ENCODE results near the gene HMCN2.
A peak's percentile ranks its signal among the peaks of the same experiment; 100 is the strongest.

HMCN2 gene

DNA sequence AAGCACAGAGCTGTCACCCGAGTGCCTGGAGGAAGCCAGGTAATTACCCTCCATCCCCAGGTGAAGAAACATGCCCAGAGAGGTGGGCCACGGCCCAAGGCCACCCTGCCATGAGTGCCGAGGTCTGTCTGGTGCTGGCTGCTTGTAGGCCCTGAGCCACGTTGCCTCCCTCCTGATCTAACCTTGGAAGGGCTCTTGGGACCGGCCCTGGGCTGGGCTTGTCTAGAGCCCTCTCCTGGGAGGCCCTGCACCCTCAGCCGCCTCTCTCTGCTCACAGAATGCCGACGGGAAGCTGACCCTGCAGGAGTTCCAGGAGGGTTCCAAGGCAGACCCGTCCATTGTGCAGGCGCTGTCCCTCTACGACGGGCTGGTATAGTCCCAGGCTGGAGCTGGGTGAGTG is 39.4 kb upstream of the HMCN2 start:
- Histone ChIP-seq H3K4me1 (ENCODE audit: insufficient read depth, insufficient read length) (no peaks in the 10 kb centered on the region), H3K9ac (ENCODE audit: insufficient read length, low read depth) (no peak overlapping the region), H3K27me3 (ENCODE audit: insufficient read depth, insufficient read length) (no peaks in the 10 kb centered on the region), H3K9me3 (ENCODE audit: insufficient read depth, low read length) (peaks cover 7% of the 10 kb centered on the region; the same call in 1 of the 2 replicates), H3K4me3 (ENCODE audit: insufficient read length, low read depth) (no peak overlapping the region), H3K36me3 (ENCODE audit: insufficient read depth, insufficient read length, low read length) (peaks cover 53% of the 10 kb centered on the region)
- TF ChIP-seq SUZ12 (IDR thresholded peaks at IDR 0.05; ENCODE audit: extremely low read depth, insufficient read depth, insufficient read length) (no peak), ZNF274 (IDR thresholded peaks at IDR 0.05; ENCODE audit: low read depth, low read length) (no peak), YY1 (IDR thresholded peaks at IDR 0.05; ENCODE audit: insufficient read depth, insufficient read length) (no peak)
- no peak for DNase-seq (ENCODE audit: low read depth, low spot score)

DNA sequence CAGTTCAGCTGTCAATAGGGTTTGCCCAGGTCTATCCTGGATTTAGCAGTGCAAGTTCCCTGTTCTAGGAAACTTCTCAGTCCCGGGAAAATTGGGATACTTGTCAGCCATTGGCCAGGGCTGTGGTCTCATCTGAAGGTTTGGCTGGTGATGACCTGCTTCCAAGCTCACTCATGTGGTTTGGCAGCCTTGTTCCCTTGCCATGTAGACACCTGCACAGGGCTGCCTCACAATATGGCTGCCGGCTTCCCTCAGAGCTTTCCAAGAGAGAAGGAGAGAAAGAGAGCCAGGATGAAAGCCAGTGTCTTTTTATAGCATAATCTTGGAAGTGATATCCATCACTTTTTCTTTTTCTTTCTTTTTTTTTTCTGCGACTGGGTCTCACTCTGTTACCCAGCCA is 37.7 kb upstream of the HMCN2 start:
- H3K36me3 ChIP-seq (ENCODE audit: insufficient read depth, insufficient read length, low read length): peaks cover 56% of the 10 kb centered on the region
- peaks cover 2% of the 10 kb centered on the region for H3K4me1 ChIP-seq (ENCODE audit: insufficient read depth, insufficient read length)
- no peak overlapping the region for H3K4me3 ChIP-seq (ENCODE audit: insufficient read length, low read depth)
- no peak for DNase-seq (ENCODE audit: low read depth, low spot score)
- TF ChIP-seq YY1 (IDR thresholded peaks at IDR 0.05; ENCODE audit: insufficient read depth, insufficient read length): no peak
- TF ChIP-seq ZNF274 (IDR thresholded peaks at IDR 0.05; ENCODE audit: low read depth, low read length): no peak
- no peak for TF ChIP-seq SUZ12 (IDR thresholded peaks at IDR 0.05; ENCODE audit: extremely low read depth, insufficient read depth, insufficient read length)
- H3K9me3 ChIP-seq (ENCODE audit: insufficient read depth, low read length): peaks cover 7% of the 10 kb centered on the region; the same call in 1 of the 2 replicates
- no peak overlapping the region for H3K9ac ChIP-seq (ENCODE audit: insufficient read length, low read depth)
- no peaks in the 10 kb centered on the region for H3K27me3 ChIP-seq (ENCODE audit: insufficient read depth, insufficient read length)

DNA sequence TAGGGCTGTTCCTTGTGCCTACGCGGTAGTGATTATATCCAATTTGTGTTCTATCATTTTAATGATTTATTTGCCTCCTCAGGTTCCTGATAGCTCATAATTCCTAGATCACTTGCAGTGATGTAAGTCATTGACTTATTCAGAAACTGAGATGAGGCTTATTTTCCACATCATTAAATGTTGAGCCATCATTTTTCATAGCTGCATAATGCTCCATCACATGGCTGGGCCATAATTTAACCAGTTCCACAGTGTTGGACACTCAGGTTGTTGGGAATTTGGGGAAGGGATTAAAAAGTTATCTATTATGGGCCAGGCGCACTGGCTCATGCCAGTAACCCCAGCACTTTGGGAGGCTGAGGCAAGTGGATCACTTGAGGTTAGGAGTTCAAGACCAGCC is 35.8 kb upstream of the HMCN2 start:
- Histone ChIP-seq H3K27me3 (ENCODE audit: insufficient read depth, insufficient read length) (no peaks in the 10 kb centered on the region), H3K36me3 (ENCODE audit: insufficient read depth, insufficient read length, low read length) (peaks cover 67% of the 10 kb centered on the region), H3K4me1 (ENCODE audit: insufficient read depth, insufficient read length) (peaks cover 7% of the 10 kb centered on the region), H3K9me3 (ENCODE audit: insufficient read depth, low read length) (peaks cover 7% of the 10 kb centered on the region; the same call in 1 of the 2 replicates), H3K4me3 (ENCODE audit: insufficient read length, low read depth) (no peak overlapping the region), H3K9ac (ENCODE audit: insufficient read length, low read depth) (no peak overlapping the region)
- no peak for DNase-seq (ENCODE audit: low read depth, low spot score)
- TF ChIP-seq SUZ12 (IDR thresholded peaks at IDR 0.05; ENCODE audit: extremely low read depth, insufficient read depth, insufficient read length) (no peak), YY1 (IDR thresholded peaks at IDR 0.05; ENCODE audit: insufficient read depth, insufficient read length) (no peak), ZNF274 (IDR thresholded peaks at IDR 0.05; ENCODE audit: low read depth, low read length) (no peak)

DNA sequence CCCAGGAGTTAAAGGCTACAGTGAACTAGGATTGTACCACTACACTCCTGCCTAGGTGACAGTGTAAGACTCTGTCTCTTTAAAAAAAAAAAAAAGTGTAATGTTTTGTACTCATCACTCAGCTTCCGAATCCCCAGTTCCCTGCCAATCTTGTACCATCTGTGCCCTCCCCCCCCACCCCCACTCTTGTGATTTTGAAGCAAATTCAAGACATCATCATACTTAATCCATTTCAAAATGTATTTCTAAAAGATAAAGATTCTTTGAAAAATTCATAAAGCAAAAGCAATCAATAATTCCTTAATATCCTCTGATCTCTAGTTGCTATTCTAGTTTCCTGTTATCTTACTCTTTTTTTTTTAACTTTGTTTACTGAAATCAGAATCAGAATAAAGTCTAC is 34.9 kb upstream of the HMCN2 start:
- no peak for TF ChIP-seq YY1 (IDR thresholded peaks at IDR 0.05; ENCODE audit: insufficient read depth, insufficient read length)
- no peak for TF ChIP-seq ZNF274 (IDR thresholded peaks at IDR 0.05; ENCODE audit: low read depth, low read length)
- TF ChIP-seq SUZ12 (IDR thresholded peaks at IDR 0.05; ENCODE audit: extremely low read depth, insufficient read depth, insufficient read length): no peak
- Histone ChIP-seq H3K9ac (ENCODE audit: insufficient read length, low read depth) (no peak overlapping the region), H3K36me3 (ENCODE audit: insufficient read depth, insufficient read length, low read length) (peaks cover 68% of the 10 kb centered on the region), H3K27me3 (ENCODE audit: insufficient read depth, insufficient read length) (no peaks in the 10 kb centered on the region), H3K4me3 (ENCODE audit: insufficient read length, low read depth) (no peak overlapping the region), H3K9me3 (ENCODE audit: insufficient read depth, low read length) (peaks cover 7% of the 10 kb centered on the region; the same call in 1 of the 2 replicates), H3K4me1 (ENCODE audit: insufficient read depth, insufficient read length) (peaks cover 16% of the 10 kb centered on the region)
- DNase-seq (ENCODE audit: low read depth, low spot score): no peak

DNA sequence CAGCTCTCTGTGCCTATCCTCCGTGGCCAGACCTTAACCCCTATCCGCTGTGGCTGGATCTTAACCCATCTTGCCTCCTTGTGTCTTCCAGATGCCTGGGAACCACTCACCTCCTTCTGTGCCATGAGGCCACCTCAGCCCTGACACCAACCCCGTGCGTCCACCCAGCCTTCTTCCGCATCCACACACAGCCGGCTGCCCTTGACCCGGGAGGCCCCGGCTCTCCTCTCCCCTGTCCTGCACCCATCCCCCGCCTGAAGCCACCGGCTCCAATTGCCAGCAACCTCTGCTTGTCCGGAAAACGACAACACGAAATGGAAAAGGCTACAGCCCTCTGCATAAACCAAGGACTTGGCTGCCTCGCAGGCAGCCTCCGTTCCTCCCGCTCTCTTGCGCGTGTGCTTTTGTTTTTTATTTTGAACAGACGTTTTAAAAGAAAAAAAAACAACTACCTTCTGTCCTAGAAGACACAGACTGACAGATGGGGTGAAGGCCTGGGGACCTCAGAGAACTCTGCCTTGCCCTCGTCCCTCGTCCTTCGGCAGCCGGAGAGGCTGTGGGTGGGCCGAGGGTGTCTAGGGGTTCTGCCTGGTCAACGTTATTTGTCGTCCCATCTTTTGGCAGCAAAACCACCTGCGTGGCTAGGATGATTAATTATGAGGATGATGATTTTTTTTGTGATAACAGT is 32.5 kb upstream of the HMCN2 start:
- no peak for DNase-seq (ENCODE audit: low read depth, low spot score)
- H3K36me3 ChIP-seq (ENCODE audit: insufficient read depth, insufficient read length, low read length): peaks cover 51% of the 10 kb centered on the region
- peaks cover under 1% of the 10 kb centered on the region; the same call in 1 of the 2 replicates for H3K9me3 ChIP-seq (ENCODE audit: insufficient read depth, low read length)

DNA sequence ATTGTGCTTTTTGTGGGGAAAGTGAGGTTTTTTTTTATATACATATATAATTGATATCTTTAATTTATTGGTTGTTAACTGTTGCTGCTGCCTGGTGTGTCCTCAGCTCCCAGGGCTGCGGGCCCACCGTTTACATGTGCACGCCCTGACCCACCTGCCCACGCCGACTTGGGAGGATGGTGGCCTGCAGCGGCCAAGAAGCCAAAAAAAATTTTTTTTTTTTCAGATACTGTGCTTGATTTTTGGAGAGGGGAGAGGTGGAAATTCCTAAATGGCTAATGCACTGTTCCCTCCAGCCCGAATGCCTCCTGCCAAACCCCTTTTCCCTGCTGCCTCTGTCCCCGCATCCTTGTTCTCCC is 32.0 kb upstream of the HMCN2 start:
- Histone ChIP-seq H3K4me3 (ENCODE audit: insufficient read length, low read depth) (no peak overlapping the region), H3K36me3 (ENCODE audit: insufficient read depth, insufficient read length, low read length) (peaks cover 48% of the 10 kb centered on the region)

More for the DNA sequence above, 32.5 kb upstream of the HMCN2 start:
- no peaks in the 10 kb centered on the region for H3K27me3 ChIP-seq (ENCODE audit: insufficient read depth, insufficient read length)
- no peak overlapping the region for H3K9ac ChIP-seq (ENCODE audit: insufficient read length, low read depth)
- H3K4me3 ChIP-seq (ENCODE audit: insufficient read length, low read depth): no peak overlapping the region
- no peak for TF ChIP-seq YY1 (IDR thresholded peaks at IDR 0.05; ENCODE audit: insufficient read depth, insufficient read length)
- TF ChIP-seq SUZ12 (IDR thresholded peaks at IDR 0.05; ENCODE audit: extremely low read depth, insufficient read depth, insufficient read length): no peak
- TF ChIP-seq ZNF274 (IDR thresholded peaks at IDR 0.05; ENCODE audit: low read depth, low read length): no peak
- H3K4me1 ChIP-seq (ENCODE audit: insufficient read depth, insufficient read length): peaks cover 23% of the 10 kb centered on the region

DNA sequence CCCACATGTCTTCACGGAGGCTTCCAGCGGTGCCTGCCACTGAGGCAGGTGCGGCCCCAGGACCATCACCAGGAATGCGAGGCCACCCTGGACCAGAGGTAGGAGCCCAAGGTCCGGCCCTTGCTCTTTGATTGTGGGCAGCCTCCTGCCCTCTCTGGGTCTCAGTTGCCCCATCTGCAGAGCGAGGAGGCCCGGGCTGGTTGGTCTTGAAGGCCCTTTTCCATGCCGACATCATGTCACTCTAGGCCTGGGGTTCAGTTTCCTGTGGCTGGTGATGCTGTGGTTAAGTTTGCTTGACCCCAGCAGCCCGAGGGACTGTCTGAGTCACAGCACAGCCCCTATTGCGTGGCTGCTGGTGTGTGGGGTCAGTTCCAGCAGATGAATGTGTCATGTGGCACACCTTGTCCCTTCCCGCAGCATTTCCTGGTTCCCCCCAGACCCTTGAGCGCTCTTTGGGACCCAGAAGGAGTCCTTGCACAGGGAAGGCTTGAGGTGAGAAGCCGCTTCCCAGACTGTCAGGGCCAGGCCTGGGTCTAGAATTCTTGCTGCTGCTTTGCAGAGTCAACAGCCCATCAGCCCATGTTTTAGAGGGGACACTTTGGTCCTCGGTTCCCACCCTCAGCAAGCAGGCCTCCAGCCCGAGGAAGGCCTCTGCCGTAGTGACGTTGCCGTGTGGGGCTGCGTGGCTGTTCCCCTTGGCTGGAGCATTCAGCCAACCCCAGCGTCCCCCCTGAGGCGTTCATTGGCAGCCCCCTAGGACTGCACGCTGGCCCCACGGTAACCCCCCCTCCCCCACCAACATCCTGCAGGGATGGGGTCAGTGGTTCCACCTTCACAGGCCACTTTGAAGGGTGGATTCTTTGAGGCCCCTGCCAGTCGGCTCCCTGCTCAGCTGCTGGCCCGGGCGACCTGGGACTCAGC is 31.0 kb upstream of the HMCN2 start:
- H3K9me3 ChIP-seq (ENCODE audit: insufficient read depth, low read length): no peaks in the 10 kb centered on the region
- peaks cover 30% of the 10 kb centered on the region for H3K4me1 ChIP-seq (ENCODE audit: insufficient read depth, insufficient read length)
- no peak for DNase-seq (ENCODE audit: low read depth, low spot score)
- H3K36me3 ChIP-seq (ENCODE audit: insufficient read depth, insufficient read length, low read length): peaks cover 44% of the 10 kb centered on the region
- H3K4me3 ChIP-seq (ENCODE audit: insufficient read length, low read depth): no peak overlapping the region
- TF ChIP-seq YY1 (IDR thresholded peaks at IDR 0.05; ENCODE audit: insufficient read depth, insufficient read length) (no peak), ZNF274 (IDR thresholded peaks at IDR 0.05; ENCODE audit: low read depth, low read length) (no peak)
- no peaks in the 10 kb centered on the region for H3K27me3 ChIP-seq (ENCODE audit: insufficient read depth, insufficient read length)
- peak overlapping the region; percentile 3 for H3K9ac ChIP-seq (ENCODE audit: insufficient read length, low read depth)

More for the DNA sequence above, 32.0 kb upstream of the HMCN2 start:
- TF ChIP-seq ZNF274 (IDR thresholded peaks at IDR 0.05; ENCODE audit: low read depth, low read length): no peak
- TF ChIP-seq SUZ12 (IDR thresholded peaks at IDR 0.05; ENCODE audit: extremely low read depth, insufficient read depth, insufficient read length): no peak
- no peak for DNase-seq (ENCODE audit: low read depth, low spot score)
- no peaks in the 10 kb centered on the region for H3K27me3 ChIP-seq (ENCODE audit: insufficient read depth, insufficient read length)
- H3K9me3 ChIP-seq (ENCODE audit: insufficient read depth, low read length): no peaks in the 10 kb centered on the region
- H3K4me1 ChIP-seq (ENCODE audit: insufficient read depth, insufficient read length): peaks cover 23% of the 10 kb centered on the region
- no peak overlapping the region for H3K9ac ChIP-seq (ENCODE audit: insufficient read length, low read depth)
